HG03439 (cell line): Measurements from ENCODE around the gene IMPDH2.
A peak's percentile ranks its signal among the peaks of the same experiment; 100 is the strongest.

ENCODE experiments used
- ATAC-seq: cut with Tn5 transposase; IDR thresholded peaks from one replicate; pipeline ENCODE4 v1.9.1; 2021; ENCODE audit warnings: mild to moderate bottlenecking, moderate library complexity; ENCODE audit not compliant: unreplicated experiment

Gene IMPDH2

GRCh38 chr3:49007068-49007770 lies 22.0 kb downstream of the IMPDH2 start, which contains the start of gene WDR6:
Gene WDR6, plus strand, starts transcription at chr3:49007391. Its CDS starts 41 bp downstream, at chr3:49007432.
- ATAC-seq = peak; percentile 85

- ATAC-seq = no peak
These were observed 22.7 kb downstream of the IMPDH2 start for GRCh38 chr3:49006408-49007067.

GRCh38 chr3:49005998-49006397 lies 23.2 kb downstream of the IMPDH2 start:
- no peak for ATAC-seq

- no peak for ATAC-seq
These were observed 23.9 kb downstream of the IMPDH2 start for GRCh38 chr3:49005303-49005680.

GRCh38 chr3:49004352-49005302 lies 24.6 kb downstream of the IMPDH2 start:
- ATAC-seq = no peak

- ATAC-seq = no peak
These were observed 28.0 kb downstream of the IMPDH2 start for GRCh38 chr3:49001155-49001554.

GRCh38 chr3:48999085-48999858 lies 29.9 kb downstream of the IMPDH2 start:
- no peak for ATAC-seq

- no peak for ATAC-seq
These were observed 31.2 kb downstream of the IMPDH2 start for GRCh38 chr3:48997714-48998637.

GRCh38 chr3:48997102-48997635 lies 32.0 kb downstream of the IMPDH2 start:
- no peak for ATAC-seq

GRCh38 chr3:48996640-48997039 lies 32.6 kb downstream of the IMPDH2 start:
- no peak for ATAC-seq

- ATAC-seq = no peak
These were observed 35.4 kb downstream of the IMPDH2 start for GRCh38 chr3:48993834-48994233.

GRCh38 chr3:48991851-48992545 lies 37.2 kb downstream of the IMPDH2 start:
- ATAC-seq = no peak

- peak; percentile 25 for ATAC-seq
These were observed 38.3 kb downstream of the IMPDH2 start for GRCh38 chr3:48990636-48991469.

GRCh38 chr3:48989796-48990635 lies 39.2 kb downstream of the IMPDH2 start, which contains the start of gene P4HTM:
Gene P4HTM, plus strand, starts transcription at chr3:48990241. Its CDS starts 16 bp downstream, at chr3:48990257.
- ATAC-seq = peak; percentile 47

- no peak for ATAC-seq
These were observed 39.9 kb downstream of the IMPDH2 start for GRCh38 chr3:48989126-48989795.

- no peak for ATAC-seq
These were observed 43.3 kb downstream of the IMPDH2 start for GRCh38 chr3:48985831-48986376.
